ENCODE data around the gene ARHGAP9. TPM values are rescaled to one million over a fixed set of nuclear protein-coding genes. Genes with fewer than 3 reads are reported as not detected.
"Not testable (repeated sequence)": the region's sequence is repeated elsewhere in the genome, so short reads cannot be mapped to it uniquely, and the experiment has no call there.

ARHGAP9 gene
- total RNA-seq, 4 donors from 2014 or later = 5.4 to 7.4 (median 5.9) TPM

- peak overlapping the region; percentile 96 for H3K27ac ChIP-seq
- H3K4me1 ChIP-seq = peaks cover 58% of the 10 kb centered on the region
- H3K27me3 ChIP-seq = no peaks in the 10 kb centered on the region
- DNase-seq (ENCODE audit: low spot score in 2 of 2) = peak in 1 of 2 donors; percentile 77
- H3K9me3 ChIP-seq = no peaks in the 10 kb centered on the region
- H3K36me3 ChIP-seq = peaks cover 33% of the 10 kb centered on the region
- TF ChIP-seq POLR2AphosphoS5 (IDR thresholded peaks at IDR 0.05) = no peak
- no peak for TF ChIP-seq EP300 (IDR thresholded peaks at IDR 0.05)
- TF ChIP-seq CTCF (IDR thresholded peaks at IDR 0.05) = no peak
- no peak for TF ChIP-seq POLR2A (IDR thresholded peaks at IDR 0.05)
- 26% methylated on average over 7 of the region's 7 CpGs for WGBS
- H3K4me3 ChIP-seq = peak overlapping the region; percentile 77
These were observed 39.5 kb upstream of the ARHGAP9 start for GRCh38 chr12:57518920-57519795.

- Histone ChIP-seq H3K9me3 (no peaks in the 10 kb centered on the region), H3K4me1 (peaks cover 50% of the 10 kb centered on the region), H3K4me3 (peak overlapping the region; percentile 77), H3K27ac (peak overlapping the region; percentile 96), H3K27me3 (no peaks in the 10 kb centered on the region), H3K36me3 (peaks cover 41% of the 10 kb centered on the region)
- no peak for DNase-seq (ENCODE audit: low spot score in 2 of 2)
- TF ChIP-seq EP300 (IDR thresholded peaks at IDR 0.05) = no peak
- no peak for TF ChIP-seq POLR2A (IDR thresholded peaks at IDR 0.05)
- no peak for TF ChIP-seq CTCF (IDR thresholded peaks at IDR 0.05)
- no peak for TF ChIP-seq POLR2AphosphoS5 (IDR thresholded peaks at IDR 0.05)
- 53% methylated on average over 8 of the region's 8 CpGs for WGBS
These were observed 38.7 kb upstream of the ARHGAP9 start for GRCh38 chr12:57518176-57518919.

GRCh38 chr12:57517718-57518117 lies 38.1 kb upstream of the ARHGAP9 start:
- peak overlapping the region; percentile 96 for H3K27ac ChIP-seq
- H3K9me3 ChIP-seq; DNase-seq (ENCODE audit: low spot score in 2 of 2); H3K27me3 ChIP-seq: not testable (repeated sequence)
- 72% methylated on average over 10 of the region's 10 CpGs for WGBS
- peaks cover 46% of the 10 kb centered on the region for H3K4me1 ChIP-seq
- peaks cover 47% of the 10 kb centered on the region for H3K36me3 ChIP-seq
- peak overlapping the region; percentile 77 for H3K4me3 ChIP-seq

- no peaks in the 10 kb centered on the region for H3K27me3 ChIP-seq
- peaks cover 44% of the 10 kb centered on the region for H3K4me1 ChIP-seq
- no peak for DNase-seq (ENCODE audit: low spot score in 2 of 2)
- 9% methylated on average over 1 of the region's 1 CpG for WGBS
- no peak overlapping the region for H3K4me3 ChIP-seq
- peak overlapping the region; percentile 96 for H3K27ac ChIP-seq
- TF ChIP-seq POLR2AphosphoS5 (IDR thresholded peaks at IDR 0.05) = no peak
- TF ChIP-seq EP300 (IDR thresholded peaks at IDR 0.05) = no peak
- no peak for TF ChIP-seq POLR2A (IDR thresholded peaks at IDR 0.05)
- TF ChIP-seq CTCF (IDR thresholded peaks at IDR 0.05) = no peak
- H3K9me3 ChIP-seq = no peaks in the 10 kb centered on the region
- peaks cover 52% of the 10 kb centered on the region for H3K36me3 ChIP-seq
These were observed 37.5 kb upstream of the ARHGAP9 start for GRCh38 chr12:57517187-57517586.

- Histone ChIP-seq H3K9me3 (no peaks in the 10 kb centered on the region), H3K27me3 (no peaks in the 10 kb centered on the region), H3K36me3 (peaks cover 57% of the 10 kb centered on the region), H3K4me1 (peaks cover 39% of the 10 kb centered on the region), H3K4me3 (no peak overlapping the region), H3K27ac (no peak overlapping the region)
- TF ChIP-seq EP300 (IDR thresholded peaks at IDR 0.05) (no peak), POLR2AphosphoS5 (IDR thresholded peaks at IDR 0.05) (no peak), POLR2A (IDR thresholded peaks at IDR 0.05) (no peak), CTCF (IDR thresholded peaks at IDR 0.05) (no peak)
- 83% methylated on average over 11 of the region's 11 CpGs for WGBS
- no peak for DNase-seq (ENCODE audit: low spot score in 2 of 2)
These were observed 37.0 kb upstream of the ARHGAP9 start for GRCh38 chr12:57516617-57517153.

All from suprapubic skin (tissue), 4 donors.